ENCODE measurements around the gene PTPRN2.

PTPRN2 gene

GRCh38 chr7:158000160-158000559 is 587.5 kb downstream of the PTPRN2 start:
- no peaks in the 10 kb centered on the region for H3K4me1 Mint-ChIP-seq
- CTCF ChIA-PET: no interaction called here
- H3K27ac Mint-ChIP-seq: no peak overlapping the region
- no peaks in the 10 kb centered on the region for H3K27me3 Mint-ChIP-seq
- no peaks in the 10 kb centered on the region for H3K9me3 Mint-ChIP-seq
- no peak overlapping the region for H3K4me3 Mint-ChIP-seq
- no peak for DNase-seq
- no peaks in the 10 kb centered on the region for H3K36me3 Mint-ChIP-seq

GRCh38 chr7:157998884-157999552 is 588.6 kb downstream of the PTPRN2 start:
- Mint-ChIP-seq H3K27me3 (no peaks in the 10 kb centered on the region), H3K9me3 (no peaks in the 10 kb centered on the region), H3K4me3 (no peak overlapping the region), H3K27ac (no peak overlapping the region), H3K36me3 (no peaks in the 10 kb centered on the region), H3K4me1 (no peaks in the 10 kb centered on the region)
- no peak for DNase-seq
- CTCF ChIA-PET: interaction anchor here (0.6 kb wide), 1 partner anchor 711 kb away, joined by 3 read pairs; no protein-coding TSS in a partner anchor

- CTCF ChIA-PET: no interaction called here
- no peaks in the 10 kb centered on the region for H3K4me1 Mint-ChIP-seq
These were observed 590.2 kb downstream of the PTPRN2 start for GRCh38 chr7:157997471-157997870.

GRCh38 chr7:157997080-157997440 is 590.6 kb downstream of the PTPRN2 start:
- DNase-seq: no peak
- H3K4me3 Mint-ChIP-seq: no peak overlapping the region
- no peaks in the 10 kb centered on the region for H3K27me3 Mint-ChIP-seq
- CTCF ChIA-PET: no interaction called here
- H3K4me1 Mint-ChIP-seq: no peaks in the 10 kb centered on the region
- H3K27ac Mint-ChIP-seq: no peak overlapping the region
- no peaks in the 10 kb centered on the region for H3K36me3 Mint-ChIP-seq
- no peaks in the 10 kb centered on the region for H3K9me3 Mint-ChIP-seq

More at GRCh38 chr7:157997471-157997870, 590.2 kb downstream of the PTPRN2 start:
- DNase-seq: no peak
- no peaks in the 10 kb centered on the region for H3K9me3 Mint-ChIP-seq
- no peak overlapping the region for H3K27ac Mint-ChIP-seq
- no peaks in the 10 kb centered on the region for H3K27me3 Mint-ChIP-seq
- H3K4me3 Mint-ChIP-seq: no peak overlapping the region
- no peaks in the 10 kb centered on the region for H3K36me3 Mint-ChIP-seq

GRCh38 chr7:157996359-157997079 is 591.1 kb downstream of the PTPRN2 start:
- no peaks in the 10 kb centered on the region for H3K27me3 Mint-ChIP-seq
- H3K4me1 Mint-ChIP-seq: no peaks in the 10 kb centered on the region
- CTCF ChIA-PET: no interaction called here
- H3K27ac Mint-ChIP-seq: no peak overlapping the region
- DNase-seq: no peak
- no peaks in the 10 kb centered on the region for H3K36me3 Mint-ChIP-seq
- H3K4me3 Mint-ChIP-seq: no peak overlapping the region
- no peaks in the 10 kb centered on the region for H3K9me3 Mint-ChIP-seq

- H3K27me3 Mint-ChIP-seq: no peaks in the 10 kb centered on the region
- no peak for DNase-seq
- H3K4me3 Mint-ChIP-seq: no peak overlapping the region
- H3K4me1 Mint-ChIP-seq: no peaks in the 10 kb centered on the region
- no peaks in the 10 kb centered on the region for H3K36me3 Mint-ChIP-seq
- H3K9me3 Mint-ChIP-seq: no peaks in the 10 kb centered on the region
- H3K27ac Mint-ChIP-seq: no peak overlapping the region
- CTCF ChIA-PET: no interaction called here
These were observed 591.8 kb downstream of the PTPRN2 start for GRCh38 chr7:157995815-157996214.

- no peak for DNase-seq
- H3K4me3 Mint-ChIP-seq: no peak overlapping the region
- no peaks in the 10 kb centered on the region for H3K4me1 Mint-ChIP-seq
- no peak overlapping the region for H3K27ac Mint-ChIP-seq
- CTCF ChIA-PET: no interaction called here
- H3K27me3 Mint-ChIP-seq: no peaks in the 10 kb centered on the region
- no peaks in the 10 kb centered on the region for H3K36me3 Mint-ChIP-seq
- H3K9me3 Mint-ChIP-seq: no peaks in the 10 kb centered on the region
These were observed 593.3 kb downstream of the PTPRN2 start for GRCh38 chr7:157994319-157994718.

GRCh38 chr7:157993406-157994105 is 594.1 kb downstream of the PTPRN2 start:
- Mint-ChIP-seq H3K9me3 (no peaks in the 10 kb centered on the region), H3K4me3 (no peak overlapping the region), H3K4me1 (no peaks in the 10 kb centered on the region), H3K27ac (no peak overlapping the region), H3K36me3 (no peaks in the 10 kb centered on the region), H3K27me3 (no peaks in the 10 kb centered on the region)
- no peak for DNase-seq
- CTCF ChIA-PET: no interaction called here

- Mint-ChIP-seq H3K4me3 (no peak overlapping the region), H3K27ac (peak overlapping the region; percentile 45), H3K27me3 (no peaks in the 10 kb centered on the region), H3K4me1 (no peaks in the 10 kb centered on the region), H3K9me3 (no peaks in the 10 kb centered on the region), H3K36me3 (no peaks in the 10 kb centered on the region)
- CTCF ChIA-PET: no interaction called here
- DNase-seq: no peak
These were observed 595.0 kb downstream of the PTPRN2 start for GRCh38 chr7:157992511-157993160.

GRCh38 chr7:157991761-157992160 is 595.9 kb downstream of the PTPRN2 start:
- Mint-ChIP-seq H3K9me3 (no peaks in the 10 kb centered on the region), H3K4me1 (no peaks in the 10 kb centered on the region), H3K27ac (no peak overlapping the region), H3K36me3 (no peaks in the 10 kb centered on the region), H3K4me3 (no peak overlapping the region), H3K27me3 (no peaks in the 10 kb centered on the region)
- CTCF ChIA-PET: no interaction called here
- no peak for DNase-seq

- H3K4me1 Mint-ChIP-seq: no peaks in the 10 kb centered on the region
- no peak overlapping the region for H3K4me3 Mint-ChIP-seq
- no peaks in the 10 kb centered on the region for H3K36me3 Mint-ChIP-seq
- no peaks in the 10 kb centered on the region for H3K27me3 Mint-ChIP-seq
- no peaks in the 10 kb centered on the region for H3K9me3 Mint-ChIP-seq
- no peak for DNase-seq
- CTCF ChIA-PET: no interaction called here
- no peak overlapping the region for H3K27ac Mint-ChIP-seq
These were observed 596.3 kb downstream of the PTPRN2 start for GRCh38 chr7:157991351-157991750.

GRCh38 chr7:157990881-157991250 is 596.8 kb downstream of the PTPRN2 start:
- H3K4me1 Mint-ChIP-seq: no peaks in the 10 kb centered on the region
- no peak overlapping the region for H3K27ac Mint-ChIP-seq
- H3K27me3 Mint-ChIP-seq: no peaks in the 10 kb centered on the region
- no peak for DNase-seq
- H3K4me3 Mint-ChIP-seq: no peak overlapping the region
- H3K36me3 Mint-ChIP-seq: no peaks in the 10 kb centered on the region
- no peaks in the 10 kb centered on the region for H3K9me3 Mint-ChIP-seq
- CTCF ChIA-PET: no interaction called here

- Mint-ChIP-seq H3K4me1 (no peaks in the 10 kb centered on the region), H3K4me3 (no peak overlapping the region), H3K27me3 (no peaks in the 10 kb centered on the region), H3K27ac (no peak overlapping the region), H3K36me3 (no peaks in the 10 kb centered on the region), H3K9me3 (no peaks in the 10 kb centered on the region)
- CTCF ChIA-PET: no interaction called here
- DNase-seq: no peak
These were observed 597.3 kb downstream of the PTPRN2 start for GRCh38 chr7:157990226-157990880.

- Mint-ChIP-seq H3K9me3 (peaks cover under 1% of the 10 kb centered on the region), H3K27me3 (no peaks in the 10 kb centered on the region), H3K4me1 (no peaks in the 10 kb centered on the region), H3K4me3 (no peak overlapping the region), H3K36me3 (no peaks in the 10 kb centered on the region), H3K27ac (no peak overlapping the region)
- no peak for DNase-seq
- CTCF ChIA-PET: no interaction called here
These were observed 598.0 kb downstream of the PTPRN2 start for GRCh38 chr7:157989589-157989988.

Data from activated naive CD4-positive, alpha-beta T cell treated with anti-CD3 and anti-CD28 coated beads, Interleukin-2, amount 10 ng/mL, durations not matched to agents 7 days and 5 days (primary cell).